Calu3 (cell line): ENCODE measurements around the gene ATP11A. TPM values are rescaled to one million over a fixed set of nuclear protein-coding genes. Genes with fewer than 3 reads are reported as not detected.

Experiments used
- BruUV-seq: library from RNA; stranded (reverse); fragments of 400-500 nt; replicated peaks from 2 replicates; lab custom pipeline; 2021; lab: Mats Ljungman, UMichigan
- CTCF ChIA-PET: fragments of 300-600 bp; sonication (Branson Sonifier 250); formaldehyde crosslinking; loops from one replicate; lab custom pipeline; 2022; ENCODE audit warnings: antibody characterized with exemption; lab: Charles Lee
- DNase-seq: peaks from one replicate; pipeline ENCODE4 v3.0.0; 2022
- H3K27ac Mint-ChIP-seq: one replicate; pipeline ENCODE4 v1.8.0; 2022; ENCODE audit warnings: mixed read lengths; ENCODE audit not compliant: unreplicated experiment
- H3K27me3 Mint-ChIP-seq: one replicate; pipeline ENCODE4 v1.8.0; 2022; ENCODE audit warnings: mixed read lengths; ENCODE audit not compliant: unreplicated experiment
- H3K36me3 Mint-ChIP-seq: one replicate; pipeline ENCODE4 v1.8.0; 2022; ENCODE audit warnings: mild to moderate bottlenecking, moderate library complexity, mixed read lengths; ENCODE audit not compliant: insufficient read depth, unreplicated experiment
- H3K4me1 Mint-ChIP-seq: one replicate; pipeline ENCODE4 v1.8.0; 2022; ENCODE audit warnings: mild to moderate bottlenecking, low read depth, mixed read lengths; ENCODE audit not compliant: unreplicated experiment
- H3K4me3 Mint-ChIP-seq: one replicate; pipeline ENCODE4 v1.8.0; 2022; ENCODE audit warnings: mild to moderate bottlenecking, low read depth, moderate library complexity, mixed read lengths; ENCODE audit not compliant: unreplicated experiment
- H3K9me3 Mint-ChIP-seq: one replicate; pipeline ENCODE4 v1.8.0; 2022; ENCODE audit warnings: low read depth, mixed read lengths; ENCODE audit not compliant: unreplicated experiment
- intact Hi-C: fragments of 100-400 bp; cut with micrococcal nuclease; formaldehyde crosslinking; loops from one replicate; pipeline ENCODE4 v1.10.0; 2022; ENCODE audit not compliant: unreplicated experiment
- total RNA-seq: library from RNA; stranded (reverse); gene quantifications from 2 replicates; pipeline ENCODE4 v1.2.3, GENCODE V29; 2022
- TF ChIP-seq, protein P1 (sequence below): fragments of 200-600 bp; IDR thresholded peaks from one replicate; pipeline ENCODE4 v1.8.0; 2022; ENCODE audit warnings: antibody characterized with exemption; ENCODE audit not compliant: unreplicated experiment

The ATP11A gene
- total RNA-seq, 1 experiment from 2014 or later = 115 TPM

DNA sequence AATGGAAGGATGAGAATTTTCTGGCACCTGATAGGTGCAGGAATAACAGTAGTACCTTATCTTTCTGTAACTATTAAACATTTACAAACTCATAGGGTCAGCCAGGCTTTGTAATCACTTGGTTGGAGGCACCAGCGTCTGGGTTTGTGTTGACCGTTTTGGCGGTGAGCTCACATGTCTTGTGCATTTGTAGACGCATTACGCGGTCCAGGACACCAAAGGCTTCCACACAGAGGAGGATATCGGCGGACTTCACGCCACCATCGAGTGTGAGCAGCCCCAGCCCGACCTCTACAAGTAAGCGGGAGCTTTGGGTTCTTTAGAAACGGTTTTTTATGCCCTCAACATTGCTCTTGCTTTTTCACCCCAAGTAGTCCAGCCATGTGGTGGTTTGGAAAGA, 129.3 kb downstream of the ATP11A start:
- no peak overlapping the region for H3K27ac Mint-ChIP-seq
- H3K27me3 Mint-ChIP-seq = no peaks in the 10 kb centered on the region
- TF ChIP-seq, protein P1, sequence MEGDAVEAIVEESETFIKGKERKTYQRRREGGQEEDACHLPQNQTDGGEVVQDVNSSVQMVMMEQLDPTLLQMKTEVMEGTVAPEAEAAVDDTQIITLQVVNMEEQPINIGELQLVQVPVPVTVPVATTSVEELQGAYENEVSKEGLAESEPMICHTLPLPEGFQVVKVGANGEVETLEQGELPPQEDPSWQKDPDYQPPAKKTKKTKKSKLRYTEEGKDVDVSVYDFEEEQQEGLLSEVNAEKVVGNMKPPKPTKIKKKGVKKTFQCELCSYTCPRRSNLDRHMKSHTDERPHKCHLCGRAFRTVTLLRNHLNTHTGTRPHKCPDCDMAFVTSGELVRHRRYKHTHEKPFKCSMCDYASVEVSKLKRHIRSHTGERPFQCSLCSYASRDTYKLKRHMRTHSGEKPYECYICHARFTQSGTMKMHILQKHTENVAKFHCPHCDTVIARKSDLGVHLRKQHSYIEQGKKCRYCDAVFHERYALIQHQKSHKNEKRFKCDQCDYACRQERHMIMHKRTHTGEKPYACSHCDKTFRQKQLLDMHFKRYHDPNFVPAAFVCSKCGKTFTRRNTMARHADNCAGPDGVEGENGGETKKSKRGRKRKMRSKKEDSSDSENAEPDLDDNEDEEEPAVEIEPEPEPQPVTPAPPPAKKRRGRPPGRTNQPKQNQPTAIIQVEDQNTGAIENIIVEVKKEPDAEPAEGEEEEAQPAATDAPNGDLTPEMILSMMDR = no peak
- BruUV-seq = no TSS peak
- intact Hi-C loops = no loop called here
- H3K9me3 Mint-ChIP-seq = no peaks in the 10 kb centered on the region
- no peak overlapping the region for H3K4me3 Mint-ChIP-seq
- CTCF ChIA-PET = no interaction called here
- DNase-seq = no peak
- H3K4me1 Mint-ChIP-seq = no peaks in the 10 kb centered on the region
- H3K36me3 Mint-ChIP-seq = peaks cover 9% of the 10 kb centered on the region

DNA sequence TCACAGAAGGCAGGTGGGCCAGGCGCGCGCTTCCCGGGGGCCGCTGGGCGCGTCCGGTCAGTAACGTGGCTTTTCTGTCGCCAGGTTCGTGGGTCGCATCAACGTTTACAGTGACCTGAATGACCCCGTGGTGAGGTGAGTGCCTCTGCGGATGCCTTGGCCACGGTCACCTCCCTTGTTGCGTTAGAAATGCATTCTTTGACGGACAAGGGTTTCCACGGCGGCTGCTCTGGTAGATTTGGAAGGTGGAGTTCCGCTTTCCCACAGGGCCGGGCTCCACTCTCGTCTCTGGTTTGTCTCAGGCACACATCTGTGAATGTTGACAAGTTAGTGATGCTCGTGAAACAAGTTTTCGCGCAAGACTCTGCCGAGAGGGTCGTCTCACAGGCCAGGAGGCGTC, 130.0 kb downstream of the ATP11A start:
- Mint-ChIP-seq H3K27me3 (no peaks in the 10 kb centered on the region), H3K4me3 (no peak overlapping the region), H3K9me3 (no peaks in the 10 kb centered on the region), H3K4me1 (no peaks in the 10 kb centered on the region), H3K27ac (no peak overlapping the region), H3K36me3 (peaks cover 10% of the 10 kb centered on the region)
- DNase-seq = no peak
- intact Hi-C loops = no loop called here
- TF ChIP-seq, protein P1 = no peak
- CTCF ChIA-PET = no interaction called here
- BruUV-seq = no TSS peak

DNA sequence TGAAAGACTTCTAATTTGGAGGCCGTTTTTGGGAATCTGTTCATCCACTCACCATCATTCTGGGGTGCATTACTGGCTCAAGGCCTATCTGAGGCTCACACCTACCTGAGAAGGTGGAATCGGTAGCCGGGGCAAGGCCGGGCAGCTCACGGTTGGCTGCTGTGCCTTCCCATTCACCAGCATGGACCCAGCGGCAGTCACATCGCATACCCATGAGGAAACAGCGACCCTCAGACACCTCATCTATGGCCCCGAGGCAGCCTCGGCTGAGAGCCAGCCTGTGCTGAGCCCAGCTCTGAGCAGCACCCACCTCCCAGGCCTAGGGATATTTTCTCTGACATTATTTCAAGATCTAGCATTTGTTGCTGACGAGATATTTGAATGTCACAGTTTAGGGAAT, 130.5 kb downstream of the ATP11A start:
- Mint-ChIP-seq H3K9me3 (no peaks in the 10 kb centered on the region), H3K36me3 (peaks cover 14% of the 10 kb centered on the region)
- CTCF ChIA-PET = no interaction called here

DNA sequence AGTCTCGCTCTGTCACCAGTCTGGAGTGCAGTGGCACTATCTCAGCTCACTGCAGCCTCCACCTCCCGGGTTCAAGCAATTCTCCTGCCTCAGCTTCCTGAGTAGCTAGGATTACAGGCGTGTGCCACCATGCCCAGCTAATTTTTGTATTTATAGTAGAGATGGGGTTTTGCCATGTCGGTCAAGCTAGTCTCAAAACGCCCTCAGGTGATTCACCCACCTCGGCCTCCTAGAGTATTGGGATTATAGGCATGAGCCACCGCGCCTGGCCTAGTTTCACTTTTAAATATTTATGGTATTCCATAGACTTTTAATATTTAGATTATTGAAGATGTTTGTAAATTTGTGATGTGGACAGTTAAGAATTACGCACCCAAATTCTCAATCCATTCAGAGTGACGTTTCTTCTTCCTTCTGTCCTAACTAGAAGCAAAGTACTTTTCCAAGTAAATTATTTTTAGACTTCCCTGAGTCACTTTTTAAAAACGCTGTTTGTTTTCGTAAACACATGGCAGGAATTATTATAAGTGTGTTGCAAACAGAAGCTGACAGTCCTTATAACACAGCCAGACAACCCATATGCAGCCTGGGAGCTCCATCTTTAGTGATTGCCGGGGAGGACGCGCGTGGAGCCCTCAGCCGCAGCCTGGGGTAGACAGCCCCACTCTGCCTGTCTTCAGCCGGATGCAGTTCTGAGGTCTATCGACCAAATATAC, 131.7 kb downstream of the ATP11A start:
- CTCF ChIA-PET = no interaction called here
- H3K36me3 Mint-ChIP-seq = peaks cover 10% of the 10 kb centered on the region

More for the DNA sequence above, 130.5 kb downstream of the ATP11A start:
- TF ChIP-seq, protein P1 = no peak
- H3K4me1 Mint-ChIP-seq = no peaks in the 10 kb centered on the region
- no TSS peak for BruUV-seq
- H3K4me3 Mint-ChIP-seq = no peak overlapping the region
- intact Hi-C loops = no loop called here
- H3K27ac Mint-ChIP-seq = no peak overlapping the region
- no peaks in the 10 kb centered on the region for H3K27me3 Mint-ChIP-seq
- DNase-seq = no peak

More for the DNA sequence above, 131.7 kb downstream of the ATP11A start:
- Mint-ChIP-seq H3K4me3 (no peak overlapping the region), H3K27ac (no peak overlapping the region), H3K9me3 (no peaks in the 10 kb centered on the region), H3K27me3 (no peaks in the 10 kb centered on the region), H3K4me1 (no peaks in the 10 kb centered on the region)
- intact Hi-C loops = no loop called here
- TF ChIP-seq, protein P1 = no peak
- DNase-seq = no peak
- no TSS peak for BruUV-seq
